Measurements from ENCODE around the gene UGT1A8.
A peak's percentile ranks its signal among the peaks of the same experiment; 100 is the strongest.
"Not testable (repeated sequence)": the region's sequence is repeated elsewhere in the genome, so short reads cannot be mapped to it uniquely, and the experiment has no call there.

UGT1A8 gene

GRCh38 chr2:233688341-233688740, 70.9 kb downstream of the UGT1A8 start:
- DNase-seq (ENCODE audit: low read depth), result no peak

GRCh38 chr2:233689031-233689430, 71.6 kb downstream of the UGT1A8 start:
- no peak for DNase-seq (ENCODE audit: low read depth)

- DNase-seq (ENCODE audit: low read depth), result no peak
Observed at GRCh38 chr2:233689501-233689900, 72.1 kb downstream of the UGT1A8 start.

- no peak for DNase-seq (ENCODE audit: low read depth)
Observed at GRCh38 chr2:233690444-233690843, 73.0 kb downstream of the UGT1A8 start.

GRCh38 chr2:233691443-233692433, 74.3 kb downstream of the UGT1A8 start:
- no peak for DNase-seq (ENCODE audit: low read depth)

GRCh38 chr2:233692648-233693047, 75.2 kb downstream of the UGT1A8 start, which contains the start of gene UGT1A6:
UGT1A6 (plus strand) TSS chr2:233692890; CDS start chr2:233693005, 115 bp downstream.
- DNase-seq (ENCODE audit: low read depth), result no peak

GRCh38 chr2:233693963-233694362, 76.5 kb downstream of the UGT1A8 start:
- no peak for DNase-seq (ENCODE audit: low read depth)

- DNase-seq (ENCODE audit: low read depth), result no peak
Observed at GRCh38 chr2:233698740-233699139, 81.3 kb downstream of the UGT1A8 start.

GRCh38 chr2:233699424-233700027, 82.1 kb downstream of the UGT1A8 start:
- no peak for DNase-seq (ENCODE audit: low read depth)

- no peak for DNase-seq (ENCODE audit: low read depth)
Observed at GRCh38 chr2:233700028-233700635, 82.7 kb downstream of the UGT1A8 start.

- not testable (repeated sequence) for DNase-seq (ENCODE audit: low read depth)
Observed at GRCh38 chr2:233700842-233701241, 83.4 kb downstream of the UGT1A8 start.

- no peak for DNase-seq (ENCODE audit: low read depth)
Observed at GRCh38 chr2:233702238-233702637, 84.8 kb downstream of the UGT1A8 start.

- DNase-seq (ENCODE audit: low read depth), result no peak
Observed at GRCh38 chr2:233705911-233706506, 88.6 kb downstream of the UGT1A8 start.

GRCh38 chr2:233706720-233707119, 89.3 kb downstream of the UGT1A8 start:
- no peak for DNase-seq (ENCODE audit: low read depth)

- no peak for DNase-seq (ENCODE audit: low read depth)
Observed at GRCh38 chr2:233707940-233708644, 90.7 kb downstream of the UGT1A8 start.

- DNase-seq (ENCODE audit: low read depth), result no peak
Observed at GRCh38 chr2:233708942-233709341, 91.5 kb downstream of the UGT1A8 start.

- DNase-seq (ENCODE audit: low read depth), result peak; percentile 7
Observed at GRCh38 chr2:233711312-233712008, 94.0 kb downstream of the UGT1A8 start.

GRCh38 chr2:233712611-233713261, 95.3 kb downstream of the UGT1A8 start, which contains the start of gene UGT1A5:
UGT1A5 (plus strand) TSS chr2:233712907; CDS start chr2:233712992, 85 bp downstream.
- no peak for DNase-seq (ENCODE audit: low read depth)

GRCh38 chr2:233713262-233713615, 95.8 kb downstream of the UGT1A8 start:
- no peak for DNase-seq (ENCODE audit: low read depth)

GRCh38 chr2:233714121-233714520, 96.7 kb downstream of the UGT1A8 start:
- no peak for DNase-seq (ENCODE audit: low read depth)
